Mucosa of stomach (tissue), 1 donor: ENCODE data around the gene AKAP6.

ENCODE experiments used
- H3K27me3 ChIP-seq: one replicate; pipeline ENCODE4 v1.7.0; 2013; ENCODE audit warnings: mild to moderate bottlenecking, low read length; ENCODE audit not compliant: control insufficient read depth, insufficient read depth
- H3K36me3 ChIP-seq: one replicate; pipeline ENCODE4 v1.7.0; 2013; ENCODE audit warnings: low read length; ENCODE audit not compliant: control insufficient read depth, insufficient read depth
- H3K4me1 ChIP-seq: one replicate; pipeline ENCODE4 v1.7.0; 2013; ENCODE audit warnings: mild to moderate bottlenecking, low read length; ENCODE audit not compliant: control insufficient read depth, insufficient read depth
- H3K4me3 ChIP-seq: one replicate; pipeline ENCODE4 v1.7.0; 2013; ENCODE audit warnings: low read length
- H3K9ac ChIP-seq: one replicate; pipeline ENCODE4 v1.7.0; 2013; ENCODE audit warnings: mild to moderate bottlenecking, low read length, moderate library complexity
- H3K9me3 ChIP-seq: one replicate; pipeline ENCODE4 v1.7.0; 2013; ENCODE audit warnings: mild to moderate bottlenecking, low read length, moderate library complexity; ENCODE audit not compliant: control insufficient read depth
- donor health status: Pancreatic carcinoma.

Gene AKAP6

GRCh38 chr14:32403021-32403420 lies 73.9 kb downstream of the AKAP6 start:
- H3K36me3 ChIP-seq = no peaks in the 10 kb centered on the region
- H3K9ac ChIP-seq = no peak overlapping the region
- H3K27me3 ChIP-seq = no peaks in the 10 kb centered on the region
- no peaks in the 10 kb centered on the region for H3K9me3 ChIP-seq
- no peak overlapping the region for H3K4me3 ChIP-seq
- no peaks in the 10 kb centered on the region for H3K4me1 ChIP-seq

GRCh38 chr14:32403688-32404087 lies 74.6 kb downstream of the AKAP6 start:
- H3K4me1 ChIP-seq = no peaks in the 10 kb centered on the region
- H3K4me3 ChIP-seq = no peak overlapping the region
- no peaks in the 10 kb centered on the region for H3K9me3 ChIP-seq
- no peaks in the 10 kb centered on the region for H3K36me3 ChIP-seq
- H3K27me3 ChIP-seq = no peaks in the 10 kb centered on the region
- no peak overlapping the region for H3K9ac ChIP-seq

GRCh38 chr14:32404784-32405573 lies 75.9 kb downstream of the AKAP6 start:
- H3K9me3 ChIP-seq = no peaks in the 10 kb centered on the region
- H3K4me3 ChIP-seq = no peak overlapping the region
- no peak overlapping the region for H3K9ac ChIP-seq
- H3K4me1 ChIP-seq = no peaks in the 10 kb centered on the region
- H3K36me3 ChIP-seq = no peaks in the 10 kb centered on the region
- no peaks in the 10 kb centered on the region for H3K27me3 ChIP-seq

DNA sequence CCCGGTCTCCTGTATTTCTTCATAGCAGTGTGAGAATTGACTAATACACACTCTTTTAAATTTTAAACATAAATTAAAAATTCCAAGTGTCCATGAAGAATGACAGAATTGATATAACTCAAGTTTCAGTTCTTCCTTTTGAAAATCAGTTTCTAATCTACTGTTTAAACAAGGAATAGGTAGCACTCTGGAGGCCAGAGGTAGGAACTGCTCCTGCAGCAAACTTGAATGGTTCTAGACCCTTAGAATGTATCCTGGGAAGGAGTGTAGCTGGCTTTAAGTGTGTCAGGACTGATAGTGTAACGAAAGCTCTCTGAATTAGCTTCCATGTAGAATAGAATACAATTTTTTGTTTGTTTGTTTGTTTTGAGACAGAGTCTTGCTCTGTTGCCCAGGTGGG lies 76.8 kb downstream of the AKAP6 start:
- Histone ChIP-seq H3K27me3 (no peaks in the 10 kb centered on the region), H3K9me3 (no peaks in the 10 kb centered on the region), H3K4me1 (no peaks in the 10 kb centered on the region), H3K36me3 (no peaks in the 10 kb centered on the region), H3K4me3 (no peak overlapping the region), H3K9ac (no peak overlapping the region)

GRCh38 chr14:32407130-32407529 lies 78.0 kb downstream of the AKAP6 start:
- H3K27me3 ChIP-seq = no peaks in the 10 kb centered on the region
- no peak overlapping the region for H3K4me3 ChIP-seq
- H3K9ac ChIP-seq = no peak overlapping the region

DNA sequence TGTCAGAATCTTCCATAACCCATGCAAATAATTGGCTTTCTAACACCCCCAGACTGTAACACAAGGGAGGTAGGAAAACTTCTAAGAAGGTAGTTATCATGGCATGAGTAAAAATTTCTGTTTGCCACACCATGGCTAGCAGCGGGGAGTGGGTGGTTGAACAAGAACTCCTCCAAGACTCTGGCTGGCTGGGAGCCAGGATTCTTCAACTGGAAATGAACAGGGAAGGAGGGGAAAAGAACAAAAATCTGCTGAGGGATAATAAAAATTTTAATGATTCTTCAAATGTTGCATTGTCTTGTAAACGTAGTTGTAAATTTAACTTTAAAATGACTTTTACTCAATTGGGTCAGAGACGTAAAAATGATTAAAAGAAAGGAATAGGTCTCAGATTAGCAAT lies 78.9 kb downstream of the AKAP6 start:
- no peak overlapping the region for H3K4me3 ChIP-seq
- no peaks in the 10 kb centered on the region for H3K27me3 ChIP-seq
- no peak overlapping the region for H3K9ac ChIP-seq
- H3K9me3 ChIP-seq = no peaks in the 10 kb centered on the region
- no peaks in the 10 kb centered on the region for H3K36me3 ChIP-seq
- H3K4me1 ChIP-seq = no peaks in the 10 kb centered on the region

More at GRCh38 chr14:32407130-32407529, 78.0 kb downstream of the AKAP6 start:
- Histone ChIP-seq H3K4me1 (no peaks in the 10 kb centered on the region), H3K36me3 (no peaks in the 10 kb centered on the region), H3K9me3 (no peaks in the 10 kb centered on the region)

- H3K4me3 ChIP-seq = no peak overlapping the region
- H3K36me3 ChIP-seq = no peaks in the 10 kb centered on the region
- H3K27me3 ChIP-seq = no peaks in the 10 kb centered on the region
- H3K9ac ChIP-seq = no peak overlapping the region
- no peaks in the 10 kb centered on the region for H3K9me3 ChIP-seq
- no peaks in the 10 kb centered on the region for H3K4me1 ChIP-seq
Observed at GRCh38 chr14:32412103-32412502, 83.0 kb downstream of the AKAP6 start.

DNA sequence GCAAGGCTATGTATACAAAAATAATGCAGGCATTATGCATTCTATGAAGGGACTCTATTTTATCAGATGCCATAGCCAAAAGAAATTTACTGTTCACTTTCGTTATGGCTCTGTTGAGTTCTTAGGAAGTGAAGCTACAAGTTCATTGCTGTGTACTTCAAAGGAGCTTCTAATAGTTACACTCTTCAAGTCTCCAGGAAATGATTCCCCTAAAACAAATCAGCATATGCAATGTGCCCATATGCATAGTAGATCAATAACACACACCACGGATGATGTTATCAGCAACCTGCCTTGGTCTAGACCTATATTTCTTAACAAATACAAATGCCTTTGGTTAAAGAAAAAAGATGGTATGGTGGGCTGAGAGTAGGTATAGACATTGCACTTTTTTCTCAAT lies 83.4 kb downstream of the AKAP6 start:
- H3K9me3 ChIP-seq = no peaks in the 10 kb centered on the region
- no peak overlapping the region for H3K9ac ChIP-seq
- H3K4me1 ChIP-seq = no peaks in the 10 kb centered on the region
- H3K4me3 ChIP-seq = no peak overlapping the region
- no peaks in the 10 kb centered on the region for H3K27me3 ChIP-seq
- no peaks in the 10 kb centered on the region for H3K36me3 ChIP-seq

- Histone ChIP-seq H3K4me1 (no peaks in the 10 kb centered on the region), H3K4me3 (no peak overlapping the region), H3K9ac (no peak overlapping the region), H3K27me3 (no peaks in the 10 kb centered on the region), H3K36me3 (no peaks in the 10 kb centered on the region), H3K9me3 (no peaks in the 10 kb centered on the region)
Observed at GRCh38 chr14:32413967-32414640, 85.0 kb downstream of the AKAP6 start.

- Histone ChIP-seq H3K4me3 (no peak overlapping the region), H3K9me3 (no peaks in the 10 kb centered on the region)
Observed at GRCh38 chr14:32414808-32415255, 85.7 kb downstream of the AKAP6 start.

DNA sequence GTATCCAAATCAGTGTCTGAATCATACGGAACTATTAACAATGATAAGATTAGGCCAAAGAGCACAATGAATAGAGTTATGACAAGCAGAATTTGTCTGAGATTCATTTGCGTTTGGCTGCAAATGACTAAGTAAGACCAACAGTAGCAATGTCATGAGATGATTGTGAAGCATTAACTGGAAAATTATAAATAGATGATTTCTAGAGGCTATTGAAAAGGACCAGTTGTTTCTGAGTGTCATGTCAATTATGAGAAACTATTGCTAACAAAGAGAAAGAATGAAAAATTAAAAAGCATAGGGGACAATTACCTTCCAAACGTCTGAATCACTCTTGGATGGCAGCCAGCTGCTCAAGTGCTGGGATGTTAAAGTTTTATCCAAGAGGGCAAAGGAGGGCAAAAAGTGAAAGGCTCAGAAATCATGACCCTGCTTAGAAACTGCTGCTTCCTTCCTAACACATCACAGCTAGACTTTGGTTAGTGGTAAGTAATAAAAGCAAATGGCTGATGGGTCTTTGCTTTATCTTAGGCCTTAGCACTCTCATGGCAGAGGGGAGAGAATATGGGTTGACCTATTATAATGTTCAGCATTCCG lies 89.0 kb downstream of the AKAP6 start:
- Histone ChIP-seq H3K4me3 (no peak overlapping the region), H3K9me3 (no peaks in the 10 kb centered on the region), H3K36me3 (no peaks in the 10 kb centered on the region), H3K27me3 (no peaks in the 10 kb centered on the region), H3K4me1 (no peaks in the 10 kb centered on the region), H3K9ac (no peak overlapping the region)

More at GRCh38 chr14:32414808-32415255, 85.7 kb downstream of the AKAP6 start:
- Histone ChIP-seq H3K4me1 (no peaks in the 10 kb centered on the region), H3K27me3 (no peaks in the 10 kb centered on the region), H3K36me3 (no peaks in the 10 kb centered on the region), H3K9ac (no peak overlapping the region)

DNA sequence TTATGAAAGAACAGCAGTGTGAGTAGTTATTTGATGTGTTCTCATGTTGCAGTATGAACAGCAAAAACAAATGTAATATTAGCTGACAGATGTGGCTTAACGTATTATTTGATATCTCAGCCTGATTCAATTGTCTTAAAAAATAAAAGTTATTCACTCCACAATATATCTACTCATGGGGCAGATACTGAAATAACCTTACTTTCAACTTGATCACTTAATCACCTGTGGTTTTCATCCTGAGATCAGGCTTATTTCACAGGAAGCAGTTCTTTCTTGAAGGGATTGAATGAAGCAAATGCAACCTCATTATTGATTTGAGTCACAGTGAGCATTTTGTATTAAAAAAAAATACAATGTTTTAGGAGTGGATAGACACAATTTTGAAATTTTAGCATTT lies 90.3 kb downstream of the AKAP6 start:
- no peaks in the 10 kb centered on the region for H3K9me3 ChIP-seq
- no peaks in the 10 kb centered on the region for H3K36me3 ChIP-seq
- H3K27me3 ChIP-seq = no peaks in the 10 kb centered on the region
- no peak overlapping the region for H3K4me3 ChIP-seq
- H3K9ac ChIP-seq = no peak overlapping the region
- no peaks in the 10 kb centered on the region for H3K4me1 ChIP-seq
